HepG2 (cell line): ENCODE results near the gene ATN1.
"Not testable (repeated sequence)": the region's sequence is repeated elsewhere in the genome, so short reads cannot be mapped to it uniquely, and the experiment has no call there.

Source experiments
- POLR2A ChIP-seq, 2 experiments: IDR thresholded peaks; 2 replicates each; pipeline ENCODE4 v1.6.1; 2011; ENCODE audit warnings: low read depth in 2 of 2, low read length in 2 of 2, mild to moderate bottlenecking in 1 of 2, moderate library complexity in 1 of 2; ENCODE audit not compliant: insufficient read depth in 1 of 2
- RAD21 ChIP-seq: fragments of 450-650 bp; formaldehyde crosslinking; IDR thresholded peaks from 2 replicates; pipeline ENCODE4 v1.5.0; 2020; ENCODE audit warnings: mild to moderate bottlenecking
- REST ChIP-seq, 2 experiments: IDR thresholded peaks; 2 replicates each; pipeline ENCODE4 v1.6.1; 2011 to 2012; ENCODE audit warnings: low read length in 2 of 2, borderline replicate concordance in 1 of 2, low read depth in 1 of 2, mild to moderate bottlenecking in 1 of 2, moderate library complexity in 1 of 2
- SOX13 ChIP-seq, 3 experiments: fragments of 450-650 bp in 1 of 3; sonication (generic) in 1 of 3; formaldehyde crosslinking in 1 of 3; IDR thresholded peaks in 2 of 3; conservative IDR thresholded peaks in 1 of 3; 2 replicates each; pipeline versions ENCODE4 v1.5.0 to v1.6.1; 2016 to 2020; ENCODE audit warnings: antibody characterized with exemption in 1 of 3, mild to moderate bottlenecking in 1 of 3, missing compliant biosample characterization in 1 of 3, missing genetic modification reagents in 1 of 3, moderate library complexity in 1 of 3
- TAF1 ChIP-seq: sonication (generic); formaldehyde crosslinking; IDR thresholded peaks from 2 replicates; pipeline ENCODE4 v1.4.0; 2020; ENCODE audit warnings: missing genetic modification reagents
- USF2 ChIP-seq, 2 experiments: sonication (generic) in 1 of 2; formaldehyde crosslinking in 1 of 2; IDR thresholded peaks; 2 replicates each; pipeline versions ENCODE4 v1.5.1 to v1.6.1; 2011 to 2020; ENCODE audit warnings: borderline replicate concordance in 1 of 2, low read depth in 1 of 2, low read length in 1 of 2, mild to moderate bottlenecking in 1 of 2, missing genetic modification reagents in 1 of 2, moderate library complexity in 1 of 2
- ZNF205 ChIP-seq: IDR thresholded peaks from 2 replicates; pipeline ENCODE4 v1.6.1; 2018; ENCODE audit warnings: missing biosample characterization, missing genetic modification reagents
- ZNF547 ChIP-seq: sonication (generic); formaldehyde crosslinking; IDR thresholded peaks from 2 replicates; pipeline ENCODE4 v1.5.1; 2020; ENCODE audit warnings: mild to moderate bottlenecking, missing genetic modification reagents
- TF ChIP-seq, protein P1 (sequence below): sonication (generic); formaldehyde crosslinking; IDR thresholded peaks from 2 replicates; pipeline ENCODE4 v1.5.0; 2020; ENCODE audit warnings: missing genetic modification reagents
- TF ChIP-seq, protein P2 (sequence below): sonication (generic); formaldehyde crosslinking; IDR thresholded peaks from 2 replicates; pipeline ENCODE4 v1.5.0; 2020; ENCODE audit warnings: missing genetic modification reagents

GRCh38 chr12:6908141-6908540, 19.6 kb upstream of the ATN1 start:
- TF ChIP-seq, protein P1, sequence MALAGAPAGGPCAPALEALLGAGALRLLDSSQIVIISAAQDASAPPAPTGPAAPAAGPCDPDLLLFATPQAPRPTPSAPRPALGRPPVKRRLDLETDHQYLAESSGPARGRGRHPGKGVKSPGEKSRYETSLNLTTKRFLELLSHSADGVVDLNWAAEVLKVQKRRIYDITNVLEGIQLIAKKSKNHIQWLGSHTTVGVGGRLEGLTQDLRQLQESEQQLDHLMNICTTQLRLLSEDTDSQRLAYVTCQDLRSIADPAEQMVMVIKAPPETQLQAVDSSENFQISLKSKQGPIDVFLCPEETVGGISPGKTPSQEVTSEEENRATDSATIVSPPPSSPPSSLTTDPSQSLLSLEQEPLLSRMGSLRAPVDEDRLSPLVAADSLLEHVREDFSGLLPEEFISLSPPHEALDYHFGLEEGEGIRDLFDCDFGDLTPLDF (CRISPR knock-in tag), result not testable (repeated sequence)
- not testable (repeated sequence) for TF ChIP-seq ZNF547; ZNF205; SOX13 (IDR thresholded peaks at IDR 0.05); SOX13 (CRISPR knock-in tag; conservative IDR thresholded peaks at IDR 0.05 in 1 of 2, IDR thresholded peaks at IDR 0.05 in 1 of 2); USF2 (IDR thresholded peaks at IDR 0.05; ENCODE audit: low read depth, low read length); USF2 (CRISPR knock-in tag; IDR thresholded peaks at IDR 0.05; ENCODE audit: borderline replicate concordance); REST (IDR thresholded peaks at IDR 0.05; ENCODE audit: borderline replicate concordance in 1 of 2, low read depth in 1 of 2, low read length in 2 of 2); RAD21 (CRISPR knock-in tag); TAF1 (CRISPR knock-in tag); POLR2A (IDR thresholded peaks at IDR 0.05; ENCODE audit: insufficient read depth in 1 of 2, low read depth in 2 of 2, low read length in 2 of 2)
- TF ChIP-seq, protein P2, sequence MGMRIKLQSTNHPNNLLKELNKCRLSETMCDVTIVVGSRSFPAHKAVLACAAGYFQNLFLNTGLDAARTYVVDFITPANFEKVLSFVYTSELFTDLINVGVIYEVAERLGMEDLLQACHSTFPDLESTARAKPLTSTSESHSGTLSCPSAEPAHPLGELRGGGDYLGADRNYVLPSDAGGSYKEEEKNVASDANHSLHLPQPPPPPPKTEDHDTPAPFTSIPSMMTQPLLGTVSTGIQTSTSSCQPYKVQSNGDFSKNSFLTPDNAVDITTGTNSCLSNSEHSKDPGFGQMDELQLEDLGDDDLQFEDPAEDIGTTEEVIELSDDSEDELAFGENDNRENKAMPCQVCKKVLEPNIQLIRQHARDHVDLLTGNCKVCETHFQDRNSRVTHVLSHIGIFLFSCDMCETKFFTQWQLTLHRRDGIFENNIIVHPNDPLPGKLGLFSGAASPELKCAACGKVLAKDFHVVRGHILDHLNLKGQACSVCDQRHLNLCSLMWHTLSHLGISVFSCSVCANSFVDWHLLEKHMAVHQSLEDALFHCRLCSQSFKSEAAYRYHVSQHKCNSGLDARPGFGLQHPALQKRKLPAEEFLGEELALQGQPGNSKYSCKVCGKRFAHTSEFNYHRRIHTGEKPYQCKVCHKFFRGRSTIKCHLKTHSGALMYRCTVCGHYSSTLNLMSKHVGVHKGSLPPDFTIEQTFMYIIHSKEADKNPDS (CRISPR knock-in tag), result not testable (repeated sequence)
